Left lung (tissue), 10 donors: Measurements from ENCODE around the gene FAM3D. TPM values are rescaled to one million over a fixed set of nuclear protein-coding genes. Genes with fewer than 3 reads are reported as not detected.

Experiments used
- ATAC-seq: fragments of 200-7000 bp; cut with Tn5 transposase; one replicate; pipeline ENCODE4 v1.9.1; 2020; ENCODE audit warnings: moderate library complexity
- DNase-seq, 4 donors: peaks; one replicate each; pipeline ENCODE4 v3.0.0-alpha.2; 2013 to 2020
- H3K27ac ChIP-seq, 2 donors: fragments of 200-600 bp; sonication (generic) in 1 of 2; one replicate each; pipeline versions ENCODE4 v1.5.0 to v1.8.0; 2020 to 2021
- H3K27me3 ChIP-seq, 2 donors: fragments of 200-600 bp; sonication (generic) in 1 of 2; one replicate each; pipeline versions ENCODE4 v1.5.0 to v1.8.0; 2020 to 2021
- H3K36me3 ChIP-seq, 2 donors: fragments of 200-600 bp; sonication (generic) in 1 of 2; one replicate each; pipeline versions ENCODE4 v1.5.0 to v1.8.0; 2020 to 2021
- H3K4me1 ChIP-seq, 2 donors: fragments of 200-600 bp; one replicate each; pipeline ENCODE4 v1.8.0; 2021
- H3K4me3 ChIP-seq, 2 donors: fragments of 200-600 bp; sonication (generic) in 1 of 2; one replicate each; pipeline versions ENCODE4 v1.5.0 to v1.8.0; 2020 to 2021; ENCODE audit warnings: mild to moderate bottlenecking in 1 of 2
- H3K9me3 ChIP-seq, 2 donors: fragments of 200-600 bp; sonication (generic) in 1 of 2; one replicate each; pipeline versions ENCODE4 v1.5.0 to v1.8.0; 2020 to 2021
- intact Hi-C, 2 donors: fragments of 100-400 bp; cut with DNase I; formaldehyde crosslinking; loops; one replicate each; pipeline versions ENCODE4 v1.11.2 to v1.14.2; 2022
- polyA plus RNA-seq, 6 donors: library from polyadenylated mRNA; unstranded; fragments of 120-200 nt; gene quantifications; one replicate each; pipeline ENCODE4 v1.2.1, GENCODE V29; 2013; ENCODE audit not compliant: insufficient read length in 6 of 6
- total RNA-seq, 2 donors: library from RNA; stranded (reverse); fragmentation: NEBNext Ultra II Directional; extraction: Animal tissue kit (Norgen Biotek cat#: 25700); gene quantifications; one replicate each; pipeline ENCODE4 v1.2.1, GENCODE V29; 2021
- TF ChIP-seq, protein P1 (sequence below), 2 donors: fragments of 200-600 bp; sonication (generic) in 1 of 2; IDR thresholded peaks; one replicate each; pipeline versions ENCODE4 v1.5.0 to v1.8.0; 2021; ENCODE audit warnings: antibody characterized with exemption in 2 of 2
- donor health status: DM: no; HTN: yes; CAD: no.
- donor health status: DM: no; HTN: no; CAD: no.

FAM3D gene
- total and polyA plus RNA-seq, 8 donors: 1.5 to 4.4 (median 3.5) TPM

DNA sequence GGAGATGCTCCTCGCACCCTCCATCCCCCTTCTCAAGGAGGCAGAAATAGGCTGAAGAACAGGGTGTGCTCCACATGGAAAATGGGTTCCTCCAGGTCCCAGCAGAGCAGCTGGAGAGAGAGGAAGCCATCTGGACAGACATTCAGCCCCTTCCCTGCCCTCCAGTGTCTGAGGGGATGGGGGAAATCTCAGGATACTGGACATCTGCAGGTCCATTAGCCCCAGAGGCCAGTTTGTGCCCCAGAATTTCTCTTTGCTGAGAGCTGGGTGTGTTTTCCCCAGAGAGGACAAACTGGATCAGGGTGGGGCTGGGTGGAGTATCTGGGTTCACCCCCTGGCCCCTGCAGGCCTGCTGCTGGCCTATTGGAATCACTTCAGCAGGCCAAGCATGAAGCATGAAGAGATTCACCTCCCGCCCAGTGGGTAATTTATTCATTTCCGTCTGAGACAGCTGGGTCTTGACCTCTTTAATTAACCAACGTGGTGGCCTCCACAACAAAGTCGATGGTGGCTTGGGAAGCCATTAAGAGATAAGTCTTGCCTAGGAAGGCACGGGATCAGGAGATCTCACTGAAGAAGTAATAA lies 4.6 kb downstream of the FAM3D start:
- no peak for DNase-seq

DNA sequence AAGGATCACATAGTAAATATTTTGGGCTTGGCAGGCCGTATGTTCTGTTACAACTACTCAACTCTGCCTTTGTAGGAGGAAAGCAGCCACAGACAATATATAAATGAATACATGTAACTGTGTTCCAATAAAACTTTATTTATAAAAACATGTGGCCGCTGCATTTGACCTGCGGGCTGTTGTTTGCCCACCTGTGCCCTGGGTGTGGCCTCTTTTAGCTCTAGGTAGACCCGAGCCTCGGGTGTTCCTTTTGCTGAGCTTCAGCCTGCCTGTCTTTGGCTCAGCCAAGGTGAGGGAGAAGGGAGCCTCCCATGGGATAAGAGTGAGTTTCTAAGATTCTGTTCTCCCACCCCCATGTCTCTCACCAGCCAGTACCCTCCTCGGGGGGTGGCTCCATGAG lies 5.6 kb downstream of the FAM3D start:
- DNase-seq (no peak), ATAC-seq (no peak)
- intact Hi-C loops: no loop called here
- Histone ChIP-seq H3K4me1 (no peaks in the 10 kb centered on the region), H3K27ac (no peak overlapping the region), H3K9me3 (no peaks in the 10 kb centered on the region), H3K27me3 (no peaks in the 10 kb centered on the region), H3K4me3 (no peak overlapping the region), H3K36me3 (no peaks in the 10 kb centered on the region)
- TF ChIP-seq, protein P1, sequence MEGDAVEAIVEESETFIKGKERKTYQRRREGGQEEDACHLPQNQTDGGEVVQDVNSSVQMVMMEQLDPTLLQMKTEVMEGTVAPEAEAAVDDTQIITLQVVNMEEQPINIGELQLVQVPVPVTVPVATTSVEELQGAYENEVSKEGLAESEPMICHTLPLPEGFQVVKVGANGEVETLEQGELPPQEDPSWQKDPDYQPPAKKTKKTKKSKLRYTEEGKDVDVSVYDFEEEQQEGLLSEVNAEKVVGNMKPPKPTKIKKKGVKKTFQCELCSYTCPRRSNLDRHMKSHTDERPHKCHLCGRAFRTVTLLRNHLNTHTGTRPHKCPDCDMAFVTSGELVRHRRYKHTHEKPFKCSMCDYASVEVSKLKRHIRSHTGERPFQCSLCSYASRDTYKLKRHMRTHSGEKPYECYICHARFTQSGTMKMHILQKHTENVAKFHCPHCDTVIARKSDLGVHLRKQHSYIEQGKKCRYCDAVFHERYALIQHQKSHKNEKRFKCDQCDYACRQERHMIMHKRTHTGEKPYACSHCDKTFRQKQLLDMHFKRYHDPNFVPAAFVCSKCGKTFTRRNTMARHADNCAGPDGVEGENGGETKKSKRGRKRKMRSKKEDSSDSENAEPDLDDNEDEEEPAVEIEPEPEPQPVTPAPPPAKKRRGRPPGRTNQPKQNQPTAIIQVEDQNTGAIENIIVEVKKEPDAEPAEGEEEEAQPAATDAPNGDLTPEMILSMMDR (IDR thresholded peaks at IDR 0.05): no peak

More for the DNA sequence above, 4.6 kb downstream of the FAM3D start:
- H3K4me3 ChIP-seq: no peak overlapping the region
- no peaks in the 10 kb centered on the region for H3K4me1 ChIP-seq
- no peaks in the 10 kb centered on the region for H3K9me3 ChIP-seq
- no peak overlapping the region for H3K27ac ChIP-seq
- H3K27me3 ChIP-seq: no peaks in the 10 kb centered on the region
- H3K36me3 ChIP-seq: no peaks in the 10 kb centered on the region
- TF ChIP-seq, protein P1 (IDR thresholded peaks at IDR 0.05): no peak
- no peak for ATAC-seq
- intact Hi-C loops: no loop called here

DNA sequence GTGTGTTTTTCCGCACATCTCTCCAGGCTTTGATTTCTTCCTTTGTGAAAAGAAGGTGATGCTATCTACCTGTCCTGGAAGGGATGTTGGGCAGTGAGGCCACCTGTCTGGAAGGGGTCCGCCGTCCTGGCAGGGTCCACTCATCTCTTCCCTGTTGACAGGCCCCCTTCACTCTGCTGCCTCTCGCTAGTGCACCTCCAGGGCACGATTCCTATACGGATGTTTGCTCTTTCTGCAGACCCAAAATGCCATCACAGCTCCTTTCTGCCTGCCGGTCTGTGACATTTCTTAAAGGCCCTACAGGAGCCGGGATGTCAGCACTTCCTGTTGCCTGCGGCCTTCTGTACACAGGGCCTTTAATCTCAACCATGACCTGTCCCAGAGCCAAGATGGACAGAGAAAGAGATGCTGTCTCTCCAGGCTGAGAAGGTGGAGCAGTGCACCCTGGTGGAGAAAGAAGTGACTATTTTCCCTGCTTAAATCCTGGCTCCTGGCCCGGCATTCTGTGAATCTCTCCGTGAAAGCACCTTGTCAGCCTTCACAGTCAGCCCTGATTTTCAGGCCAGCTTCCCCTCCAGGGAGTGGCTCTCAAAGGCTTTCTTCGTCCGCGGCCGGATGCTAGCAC lies 7.4 kb downstream of the FAM3D start:
- Histone ChIP-seq H3K4me1 (no peaks in the 10 kb centered on the region), H3K9me3 (no peaks in the 10 kb centered on the region), H3K27me3 (no peaks in the 10 kb centered on the region), H3K27ac (no peak overlapping the region), H3K36me3 (no peaks in the 10 kb centered on the region), H3K4me3 (no peak overlapping the region)
- intact Hi-C loops: no loop called here
- ATAC-seq (peak; percentile 32), DNase-seq (no peak)
- TF ChIP-seq, protein P1 (IDR thresholded peaks at IDR 0.05): no peak

GRCh38 chr3:58658508-58658907 lies 8.1 kb downstream of the FAM3D start:
- TF ChIP-seq, protein P1 (IDR thresholded peaks at IDR 0.05): no peak
- no peak for ATAC-seq
- DNase-seq: no peak
- Histone ChIP-seq H3K4me3 (no peak overlapping the region), H3K36me3 (no peaks in the 10 kb centered on the region), H3K4me1 (no peaks in the 10 kb centered on the region), H3K27me3 (no peaks in the 10 kb centered on the region), H3K27ac (no peak overlapping the region), H3K9me3 (no peaks in the 10 kb centered on the region)
- intact Hi-C loops: no loop called here

- intact Hi-C loops: no loop called here
- DNase-seq (peak in 1 of 4 donors; percentile 64), ATAC-seq (peak; percentile 43)
- no peak overlapping the region for H3K27ac ChIP-seq
- no peaks in the 10 kb centered on the region for H3K27me3 ChIP-seq
- no peaks in the 10 kb centered on the region for H3K9me3 ChIP-seq
- no peaks in the 10 kb centered on the region for H3K36me3 ChIP-seq
- no peak overlapping the region for H3K4me3 ChIP-seq
- H3K4me1 ChIP-seq: no peaks in the 10 kb centered on the region
- TF ChIP-seq, protein P1 (IDR thresholded peaks at IDR 0.05): no peak
Measured at GRCh38 chr3:58657571-58658141, 8.9 kb downstream of the FAM3D start.
